ENCODE data around the gene PSMA1. TPM values are rescaled to one million over a fixed set of nuclear protein-coding genes. Genes with fewer than 3 reads are reported as not detected.

The PSMA1 gene
- total and polyA plus RNA-seq, 11 donors: 95.5 to 152 (median 131) TPM

- ATAC-seq: no peak
- Histone ChIP-seq H3K36me3 (peaks cover 4 to 64% (median 55%) of the 10 kb centered on the region in 9 donors), H3K27ac (no peak overlapping the region), H3K4me3 (no peak overlapping the region), H3K4me1 (peaks cover 0 to 26% (median 18%) of the 10 kb centered on the region in 12 donors), H3K9me3 (no peaks in the 10 kb centered on the region), H3K27me3 (no peaks in the 10 kb centered on the region)
- TF ChIP-seq, protein P1, sequence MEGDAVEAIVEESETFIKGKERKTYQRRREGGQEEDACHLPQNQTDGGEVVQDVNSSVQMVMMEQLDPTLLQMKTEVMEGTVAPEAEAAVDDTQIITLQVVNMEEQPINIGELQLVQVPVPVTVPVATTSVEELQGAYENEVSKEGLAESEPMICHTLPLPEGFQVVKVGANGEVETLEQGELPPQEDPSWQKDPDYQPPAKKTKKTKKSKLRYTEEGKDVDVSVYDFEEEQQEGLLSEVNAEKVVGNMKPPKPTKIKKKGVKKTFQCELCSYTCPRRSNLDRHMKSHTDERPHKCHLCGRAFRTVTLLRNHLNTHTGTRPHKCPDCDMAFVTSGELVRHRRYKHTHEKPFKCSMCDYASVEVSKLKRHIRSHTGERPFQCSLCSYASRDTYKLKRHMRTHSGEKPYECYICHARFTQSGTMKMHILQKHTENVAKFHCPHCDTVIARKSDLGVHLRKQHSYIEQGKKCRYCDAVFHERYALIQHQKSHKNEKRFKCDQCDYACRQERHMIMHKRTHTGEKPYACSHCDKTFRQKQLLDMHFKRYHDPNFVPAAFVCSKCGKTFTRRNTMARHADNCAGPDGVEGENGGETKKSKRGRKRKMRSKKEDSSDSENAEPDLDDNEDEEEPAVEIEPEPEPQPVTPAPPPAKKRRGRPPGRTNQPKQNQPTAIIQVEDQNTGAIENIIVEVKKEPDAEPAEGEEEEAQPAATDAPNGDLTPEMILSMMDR (IDR thresholded peaks at IDR 0.05): no peak
- intact Hi-C loops (cut with DNase I): no loop called here
- no peak for DNase-seq
- 94 to 97% (median 95%) methylated on average over 4 of the region's 4 CpGs for WGBS, 4 donors
Observed at GRCh38 chr11:14502039-14502438, 18.1 kb downstream of the PSMA1 start.

GRCh38 chr11:14500181-14500651, 20.0 kb downstream of the PSMA1 start:
- peaks cover 0 to 35% (median 24%) of the 10 kb centered on the region in 12 donors for H3K4me1 ChIP-seq
- peak overlapping the region; percentile 50 to 92 (median 78) for H3K4me3 ChIP-seq
- peaks cover 4 to 64% (median 55%) of the 10 kb centered on the region in 9 donors for H3K36me3 ChIP-seq
- H3K9me3 ChIP-seq: no peaks in the 10 kb centered on the region
- H3K27ac ChIP-seq: peak overlapping the region; percentile 72 to 95 (median 90)
- H3K27me3 ChIP-seq: no peaks in the 10 kb centered on the region
- peak in 3 of 5 donors; percentile 33 to 39 (median 36) for DNase-seq
- TF ChIP-seq POLR2A (IDR thresholded peaks at IDR 0.05): no peak
- TF ChIP-seq, protein P1 (IDR thresholded peaks at IDR 0.05): no peak
- 4 to 10% (median 7%) methylated on average over 6 of the region's 6 CpGs for WGBS, 4 donors
- peak in 3 of 4 donors; percentile 50 to 67 (median 63) for ATAC-seq
- intact Hi-C loops (cut with DNase I): no loop called here

DNA sequence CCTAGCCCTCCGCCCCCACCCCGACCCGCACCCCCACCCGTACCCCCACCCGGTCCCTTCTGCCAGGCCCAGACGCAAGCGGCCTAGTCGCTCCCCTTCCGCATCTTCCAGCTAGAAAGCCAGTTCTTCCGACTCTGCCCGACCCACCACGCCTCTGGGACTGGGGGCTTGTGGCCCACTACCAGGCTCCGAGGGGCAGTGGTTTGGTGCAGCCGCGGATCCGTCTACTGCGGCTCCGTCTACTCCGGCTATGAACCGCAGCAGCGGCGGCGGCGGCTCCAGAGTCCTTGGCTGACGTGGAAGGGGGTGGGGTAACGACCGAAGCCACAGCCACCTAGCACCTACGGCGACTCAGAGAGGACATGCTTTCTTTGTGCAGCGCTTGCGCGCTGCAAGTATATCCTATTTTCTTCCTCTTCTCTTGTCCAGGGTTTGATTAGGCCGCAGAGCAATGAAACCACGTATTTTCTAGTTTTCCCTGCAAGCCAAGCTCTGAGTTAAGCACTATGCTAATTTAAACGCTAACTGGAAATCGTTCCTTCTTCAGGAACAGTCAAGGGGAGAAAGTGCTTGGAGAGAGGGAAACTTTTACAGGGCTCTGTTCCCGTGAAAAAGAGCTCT, 20.5 kb downstream of the PSMA1 start, which contains the start of gene COPB1:
TSS of gene COPB1 (minus strand) at position 252 of the 621 bp plus-strand sequence. CDS start 883 bp downstream, outside the sequence.
- no peaks in the 10 kb centered on the region for H3K27me3 ChIP-seq
- ATAC-seq: peak; percentile 98 to 100 (median 99)
- TF ChIP-seq POLR2A (IDR thresholded peaks at IDR 0.05): peak in 1 of 2 donors; percentile 84
- TF ChIP-seq, protein P1 (IDR thresholded peaks at IDR 0.05): no peak
- H3K9me3 ChIP-seq: no peaks in the 10 kb centered on the region
- H3K27ac ChIP-seq: peak within 1 kb of the TSS; percentile 72 to 95 (median 90)
- H3K4me1 ChIP-seq: peaks cover 0 to 36% (median 24%) of the 10 kb centered on the region in 12 donors
- H3K4me3 ChIP-seq: peak within 1 kb of the TSS; percentile 50 to 92 (median 78)
- intact Hi-C loops (cut with DNase I): loop anchor here in 1 of 10 donors (2.0 kb wide), 1 partner anchor 21 kb away; the partner anchor contains the start of gene PSMA1
- DNase-seq: peak; percentile 95
- H3K36me3 ChIP-seq: peaks cover 4 to 64% (median 55%) of the 10 kb centered on the region in 9 donors
- WGBS, 4 donors: 0 to 1% (median 0%) methylated on average over 32 to 37 of the region's 37 CpGs

DNA sequence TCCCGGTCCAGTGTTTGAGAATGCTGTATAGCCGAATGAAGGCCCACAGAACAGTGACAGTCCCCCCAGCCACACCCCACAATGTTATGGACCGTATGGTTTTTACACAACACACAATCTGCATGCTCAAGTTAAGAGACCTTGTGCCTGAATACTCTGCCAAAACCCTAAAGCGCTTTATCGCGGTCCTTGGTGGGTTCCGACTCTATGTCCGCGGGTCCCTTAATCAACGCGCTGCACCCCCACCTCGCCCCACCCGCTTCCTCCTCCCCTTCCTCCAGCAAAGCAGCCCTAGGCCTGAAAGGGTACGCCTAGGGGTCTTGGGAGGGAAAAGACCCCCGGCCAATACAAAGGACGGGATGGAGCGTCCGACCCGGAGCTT, 21.0 kb downstream of the PSMA1 start:
- intact Hi-C loops (cut with DNase I): loop anchor here in 1 of 10 donors (2.0 kb wide), 1 partner anchor 22 kb away; the partner anchor contains the start of gene PSMA1
- ATAC-seq: peak; percentile 6 to 68 (median 56)
- Histone ChIP-seq H3K36me3 (peaks cover 0 to 64% (median 55%) of the 10 kb centered on the region in 9 donors), H3K27me3 (no peaks in the 10 kb centered on the region), H3K4me1 (peaks cover 0 to 36% (median 24%) of the 10 kb centered on the region in 12 donors), H3K27ac (peak overlapping the region; percentile 72 to 95 (median 90)), H3K4me3 (peak overlapping the region; percentile 50 to 92 (median 78)), H3K9me3 (no peaks in the 10 kb centered on the region)
- peak in 4 of 5 donors; percentile 36 to 60 (median 42) for DNase-seq
- WGBS, 4 donors: 0 to 1% (median 0%) methylated on average over 15 to 19 of the region's 19 CpGs
- TF ChIP-seq, protein P1 (IDR thresholded peaks at IDR 0.05): no peak
- no peak for TF ChIP-seq POLR2A (IDR thresholded peaks at IDR 0.05)
